ENCODE measurements around the gene CNKSR3. TPM values are rescaled to one million over a fixed set of nuclear protein-coding genes. Genes with fewer than 3 reads are reported as not detected.
"Not testable (repeated sequence)": the region's sequence is repeated elsewhere in the genome, so short reads cannot be mapped to it uniquely, and the experiment has no call there.

Gene CNKSR3
- polyA plus RNA-seq, 1 donor, result 16.7 TPM

DNA sequence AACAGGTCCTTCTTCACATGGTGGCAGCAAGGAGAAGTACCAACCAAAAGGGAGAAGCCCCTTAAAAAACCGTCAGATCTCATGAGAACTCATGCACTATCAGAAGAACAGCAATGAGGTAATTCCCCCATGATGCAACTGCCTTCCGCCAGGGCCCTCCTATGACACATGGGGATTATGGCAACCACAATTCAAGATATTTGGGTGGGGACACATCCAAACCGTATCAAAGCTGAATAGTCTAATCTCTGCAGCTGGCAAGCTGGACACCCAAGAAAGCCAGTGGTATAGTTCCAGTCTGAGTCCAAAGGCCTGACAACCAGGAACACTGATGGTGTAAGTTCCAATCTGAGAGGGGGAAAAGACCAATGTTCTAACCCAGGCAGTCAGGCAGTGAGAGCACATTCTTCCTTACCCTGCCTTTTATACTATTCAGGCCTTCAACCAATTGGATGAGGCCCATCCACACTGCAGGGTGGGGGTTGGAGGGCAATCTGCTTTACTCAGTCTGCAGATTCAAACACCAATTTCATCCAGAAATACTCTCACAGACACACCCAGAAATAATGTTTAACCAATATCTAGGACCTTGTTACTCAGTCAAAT lies 17.9 kb upstream of the CNKSR3 start:
- DNase-seq, result no peak

DNA sequence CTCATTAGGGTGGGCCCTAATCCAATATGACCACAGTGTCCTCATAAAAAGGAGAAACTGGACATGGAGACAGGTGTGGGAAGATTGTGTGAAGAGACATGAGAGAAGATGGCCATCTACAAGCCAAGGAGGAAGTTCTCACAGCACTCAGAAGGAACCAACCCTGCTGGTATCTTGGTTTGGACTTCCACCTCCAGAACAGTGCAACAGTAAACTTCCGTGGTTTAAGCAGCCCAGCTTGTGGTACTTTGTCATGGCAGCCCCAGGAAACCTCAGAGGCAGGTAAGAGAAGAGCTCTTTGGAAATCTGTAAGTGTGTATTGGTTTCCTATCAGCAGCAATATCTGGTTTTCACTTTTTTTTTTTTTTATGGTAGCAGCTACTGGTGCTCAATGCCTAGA lies 16.5 kb upstream of the CNKSR3 start:
- DNase-seq, result no peak

DNA sequence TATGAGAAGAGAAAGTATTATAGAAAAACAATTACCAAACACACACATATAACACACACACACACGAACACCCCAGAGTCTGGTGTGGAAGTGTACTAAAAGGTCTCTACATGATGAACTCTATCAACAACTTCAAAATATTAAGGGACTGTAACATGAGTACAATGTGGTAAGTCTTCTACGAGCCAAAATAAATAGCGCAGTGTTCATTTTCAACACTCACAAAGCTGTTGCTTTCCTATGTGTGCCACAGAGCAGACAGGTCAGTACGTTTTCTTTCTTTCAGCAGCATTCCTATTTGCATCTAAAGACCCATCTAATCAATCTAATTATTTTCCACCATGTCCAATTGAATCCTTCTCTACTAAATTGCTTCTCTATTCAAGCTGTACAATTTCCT lies 12.1 kb upstream of the CNKSR3 start:
- no peak for DNase-seq

DNA sequence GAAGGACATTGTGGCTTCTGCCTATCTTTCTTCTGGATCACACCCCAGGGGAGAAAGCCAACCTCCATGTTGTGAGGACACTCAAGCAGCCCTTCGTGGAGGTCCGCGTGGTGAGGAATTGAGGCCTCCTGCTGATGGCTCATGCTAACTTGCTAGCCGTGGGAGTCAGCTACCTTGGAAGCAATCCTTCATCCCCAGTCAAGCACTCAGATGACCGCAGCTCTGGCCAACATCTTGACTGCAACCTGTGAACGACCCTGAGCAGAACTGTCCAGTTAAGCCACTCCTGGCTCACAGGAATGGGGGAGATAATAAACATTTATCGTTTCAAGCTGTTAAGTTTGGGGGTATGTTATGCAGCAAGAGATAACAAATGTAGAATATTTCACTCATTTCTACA lies 10.9 kb upstream of the CNKSR3 start:
- no peak for DNase-seq

DNA sequence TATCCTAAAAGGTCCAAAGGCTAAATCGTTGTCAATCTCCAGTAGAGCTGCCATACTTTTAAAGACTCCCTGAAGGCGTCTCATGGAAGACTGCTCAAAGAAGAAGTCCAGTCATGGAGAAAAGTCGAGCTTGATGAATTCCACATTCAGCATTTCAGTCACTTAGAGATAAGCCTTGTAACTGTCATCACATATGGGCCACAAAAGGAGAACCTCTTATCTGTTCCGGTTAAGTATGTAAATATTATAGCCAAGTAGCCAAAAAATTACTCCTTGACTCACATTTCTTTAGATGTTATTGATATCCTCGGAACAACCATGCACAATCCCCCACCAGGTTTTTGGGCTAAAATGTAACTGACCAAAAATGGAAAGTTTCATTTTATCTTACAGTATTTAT lies 9.8 kb upstream of the CNKSR3 start:
- DNase-seq, result no peak

DNA sequence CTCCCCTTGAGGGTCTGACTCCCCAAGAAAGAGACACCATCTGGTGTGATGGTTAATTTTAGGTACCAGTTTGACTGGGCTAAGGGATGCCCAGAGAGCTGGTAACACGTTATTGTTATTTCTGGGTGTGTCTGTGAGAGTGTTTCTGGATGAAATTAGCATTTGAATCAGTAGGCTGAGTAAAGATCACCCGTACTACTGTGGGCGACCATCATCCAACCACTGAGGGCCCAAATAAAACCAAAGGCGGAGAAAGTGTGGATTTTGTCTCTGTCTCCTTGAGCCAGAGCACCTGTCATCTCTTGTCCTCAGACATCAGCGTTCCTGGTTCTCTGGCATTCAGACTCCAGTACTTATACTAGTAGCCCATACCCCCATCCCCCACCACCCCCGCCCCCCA lies 7.9 kb upstream of the CNKSR3 start:
- no peak for DNase-seq

DNA sequence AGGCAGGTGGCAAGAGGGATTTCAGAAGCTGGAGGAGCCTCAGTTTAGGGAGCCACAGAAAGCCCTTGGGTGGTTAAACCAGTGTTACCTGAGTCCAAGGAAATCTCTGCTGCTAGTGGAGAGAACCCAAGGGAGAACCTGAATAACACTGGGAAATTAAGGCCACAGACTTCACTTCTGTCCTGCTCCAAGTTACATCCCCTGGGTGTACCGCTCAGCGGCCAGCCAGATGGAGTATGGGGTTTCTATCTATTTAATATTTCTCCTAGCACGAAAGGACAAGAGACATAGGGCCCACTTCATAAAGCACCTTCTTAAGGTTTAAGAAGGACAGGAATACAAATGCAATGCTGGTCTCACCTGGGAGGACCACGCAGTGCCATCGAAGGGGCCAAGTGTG lies 5.8 kb upstream of the CNKSR3 start:
- no peak for DNase-seq

DNA sequence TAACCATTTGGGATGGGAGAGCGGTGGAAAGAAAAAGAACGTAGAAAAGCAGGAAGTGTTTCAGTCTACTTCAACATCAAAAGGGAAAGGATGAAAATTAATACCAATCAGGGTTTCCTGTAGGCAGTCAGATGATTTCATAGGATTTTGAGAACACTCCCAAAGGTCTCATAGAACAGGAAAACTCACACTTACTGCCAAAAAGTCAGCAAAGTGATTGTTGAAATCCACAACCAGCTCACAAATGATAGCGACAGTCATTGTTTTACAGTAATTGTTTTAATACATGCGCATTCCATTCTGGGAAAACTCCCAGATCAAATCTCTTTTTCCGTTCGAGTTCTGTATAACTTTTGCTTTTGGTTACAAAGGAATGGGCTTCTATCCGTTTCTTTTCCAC lies 5.3 kb upstream of the CNKSR3 start:
- DNase-seq, result peak; percentile 71

DNA sequence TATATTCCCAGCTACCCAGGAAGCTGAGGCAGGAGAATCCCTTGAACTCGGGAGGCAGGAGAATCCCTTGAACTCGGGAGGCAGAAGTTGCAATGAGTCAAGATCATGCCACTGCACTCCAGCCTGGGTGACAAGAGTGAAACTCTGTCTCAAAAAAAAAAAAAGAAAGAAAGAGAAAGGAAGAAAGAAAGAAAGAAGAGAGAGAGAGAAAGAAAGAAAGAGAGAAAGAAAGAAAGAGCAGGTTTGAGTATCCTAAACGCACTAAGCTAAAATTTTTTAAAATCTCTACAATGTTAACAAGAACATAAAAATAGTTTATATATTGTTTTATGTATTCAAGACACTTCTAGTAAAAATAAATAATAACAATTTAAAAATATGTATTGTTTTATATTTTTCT lies 4.6 kb upstream of the CNKSR3 start:
- not testable (repeated sequence) for DNase-seq

DNA sequence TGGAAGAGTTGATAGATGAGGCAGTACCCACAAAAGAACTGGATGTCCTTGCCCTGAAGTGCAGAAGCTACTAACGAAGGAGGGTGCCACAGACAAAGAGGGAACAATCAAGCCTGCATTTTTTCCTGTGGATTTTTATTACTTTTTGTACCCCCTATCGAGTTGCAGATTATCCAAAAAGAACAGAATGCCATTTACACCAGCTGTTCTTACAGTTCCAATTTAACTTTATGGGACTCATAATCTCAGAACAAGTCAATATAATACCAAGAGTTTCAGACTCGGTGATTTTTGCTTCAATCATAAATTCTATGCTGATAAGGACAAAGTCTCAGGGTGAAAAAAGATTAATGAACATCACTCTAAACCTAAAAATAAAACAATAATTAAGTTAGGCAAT lies 4.0 kb upstream of the CNKSR3 start:
- DNase-seq, result no peak

DNA sequence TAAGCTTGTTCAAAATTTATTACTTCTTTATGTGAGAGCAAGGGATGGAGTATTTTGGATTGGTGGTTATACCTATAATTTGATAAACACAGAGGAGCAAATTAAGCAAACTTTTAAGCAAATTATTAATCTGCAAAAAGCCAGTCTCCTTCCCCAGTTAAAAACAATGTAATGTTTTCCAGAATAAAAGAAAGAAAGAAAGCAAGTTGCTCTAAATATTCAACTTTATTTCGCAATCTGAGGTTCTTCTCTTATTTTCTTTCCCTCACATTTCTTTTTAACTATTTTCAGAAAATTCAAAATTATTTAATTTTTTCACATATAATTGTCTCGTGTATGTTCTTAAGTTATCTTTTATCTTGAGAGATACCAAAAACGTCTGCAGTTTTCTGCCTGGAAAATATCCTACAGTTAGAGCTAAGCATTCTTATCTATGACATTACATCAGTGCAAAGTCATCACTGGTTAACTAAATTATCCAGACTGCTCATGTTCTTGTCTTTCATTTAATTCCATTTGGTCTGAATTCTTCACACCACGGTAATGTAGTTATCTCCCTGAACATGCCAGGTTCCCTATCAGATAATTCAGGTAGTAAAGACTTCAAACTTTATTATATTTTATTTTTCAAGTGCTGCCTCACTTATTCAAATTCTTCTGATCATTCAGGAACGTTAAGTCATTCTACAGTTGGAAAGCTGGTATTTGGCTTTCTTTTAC lies 3.3 kb upstream of the CNKSR3 start:
- no peak for DNase-seq

DNA sequence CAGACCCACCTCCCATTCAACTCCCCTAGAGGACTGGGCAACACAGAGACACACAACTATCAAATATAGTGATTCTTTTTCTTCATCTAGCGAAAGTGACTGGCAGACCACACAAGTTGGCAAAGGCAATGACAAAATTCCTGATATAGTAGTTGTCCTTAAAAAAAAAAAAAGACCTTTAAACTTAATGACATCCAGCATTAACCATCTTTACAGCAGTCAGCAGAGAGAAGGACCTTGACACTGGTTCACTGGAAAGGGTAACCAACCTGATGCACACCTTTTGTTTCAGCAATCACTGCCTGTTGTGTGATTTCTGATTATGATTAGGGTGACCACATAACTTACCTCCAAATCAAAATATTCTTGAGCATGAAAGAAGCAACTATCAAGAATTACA lies 1.7 kb upstream of the CNKSR3 start:
- DNase-seq, result no peak

DNA sequence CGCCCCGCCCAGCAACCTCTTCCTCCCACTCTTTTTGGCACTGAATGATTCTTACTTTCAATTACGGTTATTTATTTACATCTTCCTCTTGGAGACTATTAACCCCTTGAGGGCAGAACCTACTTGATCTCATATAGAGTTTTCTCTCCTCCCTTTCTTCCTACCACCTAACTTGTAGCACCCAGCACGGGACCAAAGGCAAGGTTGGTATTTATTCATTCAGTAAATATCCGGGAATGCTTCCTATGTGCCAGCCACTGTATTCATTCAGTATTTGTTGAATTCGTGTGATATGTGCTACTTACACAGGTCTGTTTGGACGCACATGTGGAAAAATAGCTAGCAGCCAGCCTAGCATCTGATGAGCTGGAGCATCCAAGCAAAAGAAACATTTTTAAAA lies 1.3 kb upstream of the CNKSR3 start:
- DNase-seq, result no peak

DNA sequence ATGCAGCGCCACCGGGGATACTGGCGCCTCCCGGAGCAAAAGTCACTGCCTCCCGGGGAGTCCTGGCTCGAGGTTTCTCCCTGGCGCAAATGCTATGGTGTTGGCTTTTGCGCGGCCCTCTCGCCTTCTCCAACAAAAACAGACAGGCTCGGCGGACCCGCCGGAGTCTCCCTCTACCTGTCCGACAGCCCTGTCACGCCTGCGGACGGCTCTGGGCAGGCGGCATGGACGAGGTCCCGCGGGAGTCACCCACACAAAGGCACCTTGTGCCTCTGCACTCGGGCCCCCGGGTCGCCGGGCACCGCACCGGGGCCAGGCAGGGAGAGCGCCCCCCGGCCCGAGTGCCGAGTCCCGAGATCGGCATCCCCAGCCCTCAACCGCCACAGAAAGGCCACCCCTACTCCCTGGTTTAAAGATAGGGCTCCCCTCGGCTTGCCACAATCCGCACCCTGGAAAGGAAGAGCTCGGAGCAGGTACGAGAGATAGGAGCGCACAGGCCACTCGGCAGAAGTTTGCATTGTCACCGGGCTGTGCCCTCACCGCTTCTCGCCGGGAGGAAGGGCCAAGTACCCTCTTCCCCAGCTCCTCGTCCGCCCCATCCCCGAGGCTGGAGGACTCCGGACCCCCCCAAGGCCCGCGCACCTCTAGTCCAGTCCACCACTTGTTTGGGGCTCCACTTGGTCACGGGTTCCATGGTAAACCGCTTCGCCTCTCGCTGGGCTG lies 903 bp downstream of the CNKSR3 start:
- DNase-seq, result peak; percentile 32

DNA sequence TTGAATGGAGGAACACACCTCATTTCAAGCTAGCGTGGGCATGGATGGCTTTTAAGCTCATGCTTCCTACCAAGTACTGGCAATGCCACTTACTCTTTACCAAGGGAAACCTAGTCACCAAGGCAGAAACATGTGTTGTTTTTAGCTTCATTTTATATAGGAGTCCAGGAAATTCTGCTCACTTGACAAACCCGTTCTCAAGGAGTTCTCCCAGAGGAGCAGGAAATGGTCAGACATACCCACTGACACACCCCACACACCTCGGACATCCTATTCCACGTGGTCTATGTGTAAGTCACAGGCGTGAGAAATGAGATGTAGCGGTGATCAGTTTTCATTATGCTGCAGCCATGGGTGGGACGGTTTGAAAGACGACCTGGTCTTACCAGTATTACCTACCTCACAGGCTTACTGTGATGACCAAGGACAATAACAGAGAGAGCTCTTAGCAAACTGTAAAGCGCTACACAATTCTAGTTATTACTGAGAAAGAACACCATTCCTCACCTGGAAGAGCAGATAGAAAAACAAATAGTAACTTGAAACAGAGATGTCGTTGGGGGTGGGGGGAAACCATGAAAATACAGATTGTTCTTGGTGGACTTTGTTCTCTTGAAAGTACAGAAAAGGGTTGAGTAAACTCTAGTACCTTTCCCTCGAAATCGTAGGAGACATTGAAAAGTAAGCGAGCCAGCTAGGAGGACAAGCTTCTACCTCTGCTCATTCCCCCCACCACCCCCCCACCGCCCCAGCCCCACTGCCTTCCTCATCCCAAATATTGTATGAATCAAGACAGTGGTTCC lies 1.7 kb downstream of the CNKSR3 start:
- no peak for DNase-seq

DNA sequence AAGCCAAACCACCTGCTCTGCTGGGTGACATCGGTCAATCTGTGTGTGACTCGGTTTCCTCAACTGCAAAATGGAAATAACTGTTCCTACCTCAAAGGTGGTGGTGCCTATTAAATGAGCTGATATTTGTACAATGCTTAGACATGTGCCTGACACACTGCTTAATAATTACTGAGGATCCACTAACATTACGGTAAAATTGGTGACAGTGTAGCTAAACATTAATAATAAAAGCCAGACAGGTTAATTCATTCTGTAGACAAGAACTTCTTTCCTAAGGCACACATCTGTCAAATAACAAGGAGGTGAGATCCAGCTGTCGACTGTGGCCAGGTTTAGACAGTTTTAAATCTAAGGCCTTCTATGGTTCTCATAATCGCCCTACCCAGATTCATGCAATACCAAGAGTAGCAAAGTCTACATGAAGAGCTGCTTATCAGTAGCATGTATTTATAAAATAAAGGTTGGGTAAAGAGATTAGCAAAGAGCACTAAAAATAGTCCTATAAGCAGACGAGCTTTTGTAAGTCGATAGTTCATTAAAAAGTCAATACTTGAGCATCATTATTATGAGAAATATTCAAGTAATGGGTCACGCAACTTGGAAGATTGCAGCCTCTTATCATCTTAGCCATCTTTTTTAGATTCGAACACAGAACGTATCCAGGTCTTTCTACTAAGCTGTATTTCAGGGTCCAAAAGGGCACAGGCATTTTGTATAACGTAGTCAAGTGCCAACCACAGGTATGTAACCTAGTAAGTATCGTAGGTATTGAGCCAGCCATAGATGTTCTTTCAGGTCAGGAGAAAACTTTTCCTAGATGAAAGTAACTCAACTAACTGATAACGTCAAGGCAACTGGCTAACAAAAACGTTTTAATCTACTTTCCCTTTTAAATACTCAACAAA lies 3.2 kb downstream of the CNKSR3 start:
- DNase-seq, result no peak

DNA sequence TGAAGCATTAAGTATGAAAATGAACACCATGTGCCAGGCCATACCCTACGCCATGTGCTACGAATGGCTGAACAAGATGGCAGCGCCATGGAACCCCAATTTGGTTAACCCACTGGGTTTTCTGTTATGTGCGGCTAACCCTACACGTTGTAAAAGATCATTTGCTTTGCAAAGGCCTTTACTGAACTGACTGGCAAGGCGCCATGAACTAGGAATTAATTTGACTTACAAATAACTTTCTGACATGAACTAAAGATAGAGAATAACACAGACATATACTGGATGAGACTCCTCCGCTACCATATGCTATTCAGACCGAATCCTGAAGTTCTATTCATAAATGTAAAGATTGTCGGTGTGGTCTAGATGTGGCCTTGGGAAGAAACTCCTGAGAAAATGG lies 3.9 kb downstream of the CNKSR3 start:
- no peak for DNase-seq

DNA sequence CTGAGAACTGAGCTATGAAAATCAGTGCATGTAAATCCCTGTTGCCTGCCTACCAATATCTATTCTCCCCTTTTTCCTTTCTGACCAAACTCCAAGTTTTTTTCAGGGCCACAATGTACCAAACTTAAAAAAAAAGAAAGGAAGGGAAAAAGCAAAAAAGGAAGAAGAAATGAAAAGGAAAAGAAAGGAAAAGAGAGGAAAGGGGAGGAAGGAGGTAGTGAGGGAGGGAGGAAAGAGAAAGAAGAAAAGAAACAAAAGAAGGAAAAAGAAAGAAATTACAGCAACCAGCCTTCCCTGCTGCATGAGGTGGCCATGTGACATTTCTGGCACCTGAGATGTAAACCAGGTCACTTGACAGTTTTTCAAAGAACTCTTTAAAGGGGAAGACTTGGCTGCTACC lies 4.4 kb downstream of the CNKSR3 start:
- no peak for DNase-seq

DNA sequence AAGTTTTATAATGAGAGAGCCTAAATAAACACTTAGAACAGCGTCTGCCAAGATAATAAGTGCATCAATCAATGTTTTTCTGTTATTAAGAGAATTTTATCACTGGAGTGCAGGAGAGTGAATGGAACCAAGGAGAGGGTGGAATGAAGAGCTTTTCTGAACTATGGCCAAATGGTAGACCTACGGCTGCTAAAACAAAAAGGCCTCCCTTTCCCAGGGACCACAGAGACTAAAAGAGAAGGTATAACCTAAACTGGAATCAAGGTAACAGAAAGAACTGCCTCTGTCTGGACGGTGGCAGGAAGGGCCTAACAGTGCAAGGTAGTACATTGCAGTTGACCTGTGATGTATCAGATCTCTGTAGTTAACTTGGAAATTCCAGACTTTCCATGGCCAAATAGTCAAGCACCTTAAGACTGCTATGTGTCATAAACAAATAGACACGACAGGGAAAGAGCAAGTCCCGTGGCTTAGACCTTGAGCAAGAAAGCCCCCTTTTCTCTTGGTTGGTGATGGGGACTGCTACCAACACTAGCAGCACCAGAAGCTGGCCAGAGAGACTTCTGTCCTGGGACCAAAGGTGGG lies 5.5 kb downstream of the CNKSR3 start:
- no peak for DNase-seq

DNA sequence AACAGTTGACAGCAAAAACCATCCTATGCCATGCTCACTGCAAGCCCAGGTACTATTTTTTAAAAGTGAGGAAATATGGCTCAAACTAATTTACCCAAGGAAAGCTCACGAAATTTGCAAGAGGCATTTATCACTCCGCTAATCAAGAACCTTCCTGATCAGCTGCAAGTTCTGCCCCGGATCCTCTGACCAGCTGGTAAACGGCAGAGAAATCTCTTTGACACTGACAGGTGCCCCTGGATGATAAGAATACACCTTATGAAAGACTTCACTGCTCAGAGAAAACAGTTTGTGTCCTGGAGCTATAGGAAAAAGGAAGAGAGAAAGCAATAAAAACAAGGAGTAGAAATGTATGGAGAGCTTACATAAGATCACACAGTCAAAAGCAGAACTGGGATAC lies 6.4 kb downstream of the CNKSR3 start:
- DNase-seq, result no peak

DNA sequence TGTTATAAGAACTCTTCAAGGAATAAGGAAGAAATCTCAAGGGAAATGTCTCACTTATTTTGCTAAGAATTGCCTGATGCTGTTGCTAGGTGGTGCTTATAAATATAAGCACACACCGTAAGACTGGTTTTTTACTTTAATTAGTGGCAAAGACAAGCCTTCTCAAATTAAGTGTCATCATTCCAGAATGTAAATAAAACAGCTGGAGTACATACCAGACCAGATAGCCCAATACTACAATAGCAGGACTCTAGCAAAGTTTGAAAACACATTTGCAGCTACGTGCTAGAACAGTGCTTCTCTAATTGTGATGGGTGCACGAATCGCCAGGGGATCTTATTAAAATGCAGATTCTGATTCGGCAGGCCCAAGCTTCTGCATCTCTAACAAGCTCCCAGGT lies 6.8 kb downstream of the CNKSR3 start:
- DNase-seq, result no peak

DNA sequence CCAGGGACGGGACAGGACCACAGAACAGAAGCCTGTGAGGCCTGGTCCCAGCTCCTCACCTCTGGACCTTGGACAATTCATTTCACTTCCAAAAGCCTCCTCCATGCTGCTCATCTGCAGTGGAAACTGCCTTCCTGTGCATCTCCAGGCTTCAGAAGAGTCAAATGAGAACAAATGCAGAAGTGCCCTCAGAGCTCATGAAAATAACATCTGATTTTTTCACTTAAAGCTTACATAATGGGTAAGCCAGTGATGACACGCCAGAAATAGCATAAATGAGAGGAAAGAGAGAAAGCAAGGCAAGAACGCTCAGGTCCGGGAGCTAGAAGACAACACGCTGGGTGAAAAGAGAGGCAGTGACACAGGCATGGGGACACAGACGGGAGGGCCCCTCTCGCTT lies 7.9 kb downstream of the CNKSR3 start:
- no peak for DNase-seq
